GM18873 (cell line): ENCODE results near the gene PLCB4.

ENCODE experiments used
- ATAC-seq: cut with Tn5 transposase; IDR thresholded peaks from one replicate; pipeline ENCODE4 v1.9.1; 2021; ENCODE audit warnings: mild to moderate bottlenecking, moderate library complexity, moderate number of reproducible peaks; ENCODE audit not compliant: unreplicated experiment, low FRiP score

Gene PLCB4

GRCh38 chr20:9054176-9054575 is 14.7 kb upstream of the PLCB4 start:
- no peak for ATAC-seq

- ATAC-seq = no peak
Observed at GRCh38 chr20:9059931-9060330, 9.0 kb upstream of the PLCB4 start.

- ATAC-seq = no peak
Observed at GRCh38 chr20:9061434-9061833, 7.5 kb upstream of the PLCB4 start.

- ATAC-seq = no peak
Observed at GRCh38 chr20:9062066-9062465, 6.8 kb upstream of the PLCB4 start.

- no peak for ATAC-seq
Observed at GRCh38 chr20:9066191-9066590, 2.7 kb upstream of the PLCB4 start.

- no peak for ATAC-seq
Observed at GRCh38 chr20:9068233-9068801, 570 bp upstream of the PLCB4 start.

GRCh38 chr20:9070304-9070703 is 1.4 kb downstream of the PLCB4 start:
- ATAC-seq = no peak

GRCh38 chr20:9071976-9072726 is 3.3 kb downstream of the PLCB4 start:
- ATAC-seq = no peak

- no peak for ATAC-seq
Observed at GRCh38 chr20:9072861-9073500, 4.1 kb downstream of the PLCB4 start.

- ATAC-seq = no peak
Observed at GRCh38 chr20:9075264-9076095, 6.6 kb downstream of the PLCB4 start.

- no peak for ATAC-seq
Observed at GRCh38 chr20:9076440-9076839, 7.6 kb downstream of the PLCB4 start.

- no peak for ATAC-seq
Observed at GRCh38 chr20:9078826-9079731, 10.2 kb downstream of the PLCB4 start.

GRCh38 chr20:9081423-9081966 is 12.6 kb downstream of the PLCB4 start:
- ATAC-seq = no peak

- ATAC-seq = no peak
Observed at GRCh38 chr20:9082741-9083140, 13.9 kb downstream of the PLCB4 start.

- ATAC-seq = no peak
Observed at GRCh38 chr20:9087531-9088217, 18.8 kb downstream of the PLCB4 start.

- no peak for ATAC-seq
Observed at GRCh38 chr20:9088556-9088955, 19.7 kb downstream of the PLCB4 start.

- ATAC-seq = no peak
Observed at GRCh38 chr20:9092113-9092512, 23.2 kb downstream of the PLCB4 start.

- ATAC-seq = no peak
Observed at GRCh38 chr20:9092655-9093054, 23.8 kb downstream of the PLCB4 start.
